Measurements from ENCODE around the gene CAMTA1. TPM values are rescaled to one million over a fixed set of nuclear protein-coding genes. Genes with fewer than 3 reads are reported as not detected.

The CAMTA1 gene
- total RNA-seq, 2 donors from 2014 or later, result 105 to 113 TPM

GRCh38 chr1:7278827-7279765 is 493.8 kb downstream of the CAMTA1 start:
- no peaks in the 10 kb centered on the region for H3K4me1 ChIP-seq (ENCODE audit: control insufficient read depth in 1 of 2, low read depth in 2 of 2)
- no peaks in the 10 kb centered on the region for H3K27me3 ChIP-seq (replicated peaks; ENCODE audit: insufficient read depth)
- DNase-seq (ENCODE audit: low spot score) (no peak), ATAC-seq (ENCODE audit: insufficient number of reproducible peaks, low FRiP score, low read depth) (no peak)
- H3K9me3 ChIP-seq, result no peaks in the 10 kb centered on the region
- H3K4me3 ChIP-seq, result no peak overlapping the region
- H3K27ac ChIP-seq, result no peak overlapping the region
- H3K36me3 ChIP-seq, result no peaks in the 10 kb centered on the region
- TF ChIP-seq, protein P1, sequence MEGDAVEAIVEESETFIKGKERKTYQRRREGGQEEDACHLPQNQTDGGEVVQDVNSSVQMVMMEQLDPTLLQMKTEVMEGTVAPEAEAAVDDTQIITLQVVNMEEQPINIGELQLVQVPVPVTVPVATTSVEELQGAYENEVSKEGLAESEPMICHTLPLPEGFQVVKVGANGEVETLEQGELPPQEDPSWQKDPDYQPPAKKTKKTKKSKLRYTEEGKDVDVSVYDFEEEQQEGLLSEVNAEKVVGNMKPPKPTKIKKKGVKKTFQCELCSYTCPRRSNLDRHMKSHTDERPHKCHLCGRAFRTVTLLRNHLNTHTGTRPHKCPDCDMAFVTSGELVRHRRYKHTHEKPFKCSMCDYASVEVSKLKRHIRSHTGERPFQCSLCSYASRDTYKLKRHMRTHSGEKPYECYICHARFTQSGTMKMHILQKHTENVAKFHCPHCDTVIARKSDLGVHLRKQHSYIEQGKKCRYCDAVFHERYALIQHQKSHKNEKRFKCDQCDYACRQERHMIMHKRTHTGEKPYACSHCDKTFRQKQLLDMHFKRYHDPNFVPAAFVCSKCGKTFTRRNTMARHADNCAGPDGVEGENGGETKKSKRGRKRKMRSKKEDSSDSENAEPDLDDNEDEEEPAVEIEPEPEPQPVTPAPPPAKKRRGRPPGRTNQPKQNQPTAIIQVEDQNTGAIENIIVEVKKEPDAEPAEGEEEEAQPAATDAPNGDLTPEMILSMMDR (IDR thresholded peaks at IDR 0.05), result no peak

- Histone ChIP-seq H3K36me3 (no peaks in the 10 kb centered on the region), H3K27me3 (replicated peaks; ENCODE audit: insufficient read depth) (no peaks in the 10 kb centered on the region), H3K27ac (no peak overlapping the region), H3K4me1 (ENCODE audit: control insufficient read depth in 1 of 2, low read depth in 2 of 2) (no peaks in the 10 kb centered on the region), H3K9me3 (no peaks in the 10 kb centered on the region), H3K4me3 (no peak overlapping the region)
- DNase-seq (ENCODE audit: low spot score) (no peak), ATAC-seq (ENCODE audit: insufficient number of reproducible peaks, low FRiP score, low read depth) (no peak)
- TF ChIP-seq, protein P1 (IDR thresholded peaks at IDR 0.05), result no peak
Observed at GRCh38 chr1:7279769-7280168, 494.5 kb downstream of the CAMTA1 start.

DNA sequence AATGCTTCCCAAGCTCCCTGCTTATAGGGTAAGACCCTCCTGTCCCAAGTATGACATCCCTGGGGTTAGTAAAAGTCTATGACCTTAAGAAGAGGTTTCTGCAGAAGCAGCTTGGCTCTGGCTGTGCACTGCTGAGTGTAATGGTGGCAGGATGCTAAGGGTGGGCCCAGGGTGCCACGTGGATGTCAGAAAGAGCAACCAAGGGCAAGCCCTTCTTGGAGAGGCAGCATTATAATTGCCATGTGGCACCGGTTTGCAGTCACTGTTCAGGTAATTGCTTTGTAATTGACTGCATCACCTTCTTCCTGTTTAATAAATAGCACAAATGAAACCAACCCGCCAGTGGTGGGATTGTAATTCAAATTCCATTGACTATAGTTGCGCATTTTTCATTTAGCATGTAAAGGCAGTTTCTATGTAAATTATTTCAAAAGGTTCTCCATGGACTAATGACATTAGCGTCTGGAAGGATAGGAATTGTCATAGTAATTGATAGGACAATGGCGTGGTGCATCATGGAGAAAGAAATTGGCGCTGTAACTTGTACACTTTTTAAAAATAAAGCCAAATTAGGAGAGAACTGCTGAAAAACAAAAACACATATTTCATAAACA is 495.2 kb downstream of the CAMTA1 start:
- ATAC-seq (ENCODE audit: insufficient number of reproducible peaks, low FRiP score, low read depth) (no peak), DNase-seq (ENCODE audit: low spot score) (no peak)
- H3K4me1 ChIP-seq (ENCODE audit: control insufficient read depth in 1 of 2, low read depth in 2 of 2), result no peaks in the 10 kb centered on the region
- H3K4me3 ChIP-seq, result no peak overlapping the region
- H3K27ac ChIP-seq, result no peak overlapping the region
- H3K9me3 ChIP-seq, result no peaks in the 10 kb centered on the region
- no peaks in the 10 kb centered on the region for H3K36me3 ChIP-seq
- H3K27me3 ChIP-seq (replicated peaks; ENCODE audit: insufficient read depth), result no peaks in the 10 kb centered on the region
- TF ChIP-seq, protein P1 (IDR thresholded peaks at IDR 0.05), result no peak

DNA sequence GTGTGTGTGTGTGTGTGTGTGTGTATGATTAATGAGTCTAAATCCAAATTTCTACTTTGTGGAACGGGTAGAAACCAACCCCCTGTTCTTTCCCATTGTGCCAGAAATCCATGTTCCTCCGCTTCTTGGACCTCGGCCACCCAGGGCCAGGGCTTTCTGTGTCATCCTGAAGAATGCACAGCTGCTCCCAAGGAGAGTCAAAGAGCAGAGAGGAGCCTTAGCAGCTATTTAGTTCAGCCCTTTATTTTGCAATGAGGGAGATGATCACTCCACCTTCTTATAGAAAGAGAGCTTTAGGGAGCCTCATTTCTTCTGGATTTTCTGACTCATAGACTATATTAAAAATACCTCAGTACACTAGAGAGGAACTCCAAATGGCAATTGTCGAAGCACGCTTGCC is 496.6 kb downstream of the CAMTA1 start:
- DNase-seq (ENCODE audit: low spot score) (no peak), ATAC-seq (ENCODE audit: insufficient number of reproducible peaks, low FRiP score, low read depth) (no peak)
- H3K4me1 ChIP-seq (ENCODE audit: control insufficient read depth in 1 of 2, low read depth in 2 of 2), result no peaks in the 10 kb centered on the region
- no peaks in the 10 kb centered on the region for H3K9me3 ChIP-seq
- no peaks in the 10 kb centered on the region for H3K27me3 ChIP-seq (replicated peaks; ENCODE audit: insufficient read depth)
- no peak overlapping the region for H3K27ac ChIP-seq
- no peak overlapping the region for H3K4me3 ChIP-seq
- no peaks in the 10 kb centered on the region for H3K36me3 ChIP-seq
- TF ChIP-seq, protein P1 (IDR thresholded peaks at IDR 0.05), result no peak

DNA sequence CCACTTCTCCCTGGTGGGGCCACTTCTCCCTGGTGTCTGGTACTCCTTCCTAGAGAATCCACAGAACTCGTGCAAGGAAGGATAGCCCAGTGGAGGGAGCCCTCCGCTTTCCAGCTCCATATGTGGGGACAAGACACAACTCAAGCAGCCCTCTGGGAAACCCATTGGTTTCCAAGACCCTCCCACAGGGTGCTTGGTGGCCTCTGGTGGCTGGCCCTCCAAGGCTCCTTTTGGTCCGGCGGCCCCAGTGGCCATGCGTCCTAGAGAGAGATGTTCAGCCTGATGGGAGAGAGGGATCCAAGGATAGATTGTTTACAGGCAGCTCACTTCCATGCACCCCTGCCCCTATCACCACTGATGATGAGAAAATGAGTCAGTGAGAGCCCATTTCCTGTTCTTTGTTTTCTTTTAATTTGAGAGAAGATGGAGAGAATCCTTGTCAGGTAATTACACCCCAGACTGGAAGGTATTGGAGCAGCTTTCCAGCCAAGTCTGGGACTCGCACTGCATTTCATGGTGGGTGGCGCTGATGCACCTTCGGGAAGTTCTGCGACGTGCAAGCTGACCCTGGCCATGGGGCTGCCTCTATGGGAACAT is 499.7 kb downstream of the CAMTA1 start:
- H3K27me3 ChIP-seq (replicated peaks; ENCODE audit: insufficient read depth), result no peaks in the 10 kb centered on the region

More for the DNA sequence above, 499.7 kb downstream of the CAMTA1 start:
- Histone ChIP-seq H3K4me3 (no peak overlapping the region), H3K27ac (no peak overlapping the region), H3K9me3 (no peaks in the 10 kb centered on the region), H3K36me3 (no peaks in the 10 kb centered on the region), H3K4me1 (ENCODE audit: control insufficient read depth in 1 of 2, low read depth in 2 of 2) (no peaks in the 10 kb centered on the region)
- DNase-seq (ENCODE audit: low spot score) (no peak), ATAC-seq (ENCODE audit: insufficient number of reproducible peaks, low FRiP score, low read depth) (no peak)
- TF ChIP-seq, protein P1 (IDR thresholded peaks at IDR 0.05), result no peak
